HG03095 (cell line): ENCODE measurements around the gene RAET1G.
"Not testable (repeated sequence)": the region's sequence is repeated elsewhere in the genome, so short reads cannot be mapped to it uniquely, and the experiment has no call there.

ENCODE experiments used
- ATAC-seq: cut with Tn5 transposase; IDR thresholded peaks from one replicate; pipeline ENCODE4 v1.9.1; 2021; ENCODE audit warnings: moderate library complexity; ENCODE audit not compliant: unreplicated experiment

The RAET1G gene

GRCh38 chr6:149897855-149898744 is 24.8 kb downstream of the RAET1G start, which contains the start of gene RAET1E:
TSS of gene RAET1E (minus strand) at chr6:149898113. CDS start at chr6:149890901, 7,212 bp downstream.
- no peak for ATAC-seq

- no peak for ATAC-seq
Measured at GRCh38 chr6:149897015-149897697, 25.8 kb downstream of the RAET1G start.

- no peak for ATAC-seq
Measured at GRCh38 chr6:149896491-149896890, 26.4 kb downstream of the RAET1G start.

GRCh38 chr6:149895833-149896271 is 27.1 kb downstream of the RAET1G start:
- no peak for ATAC-seq

- ATAC-seq, result no peak
Measured at GRCh38 chr6:149895048-149895590, 27.8 kb downstream of the RAET1G start.

- ATAC-seq, result not testable (repeated sequence)
Measured at GRCh38 chr6:149891864-149892263, 31.1 kb downstream of the RAET1G start.

- no peak for ATAC-seq
Measured at GRCh38 chr6:149891259-149891658, 31.7 kb downstream of the RAET1G start.

- no peak for ATAC-seq
Measured at GRCh38 chr6:149890629-149891045, 32.3 kb downstream of the RAET1G start.

- no peak for ATAC-seq
Measured at GRCh38 chr6:149889326-149889725, 33.6 kb downstream of the RAET1G start.

- ATAC-seq, result no peak
Measured at GRCh38 chr6:149888659-149889058, 34.3 kb downstream of the RAET1G start.

- no peak for ATAC-seq
Measured at GRCh38 chr6:149888093-149888492, 34.8 kb downstream of the RAET1G start.

- no peak for ATAC-seq
Measured at GRCh38 chr6:149887343-149887742, 35.6 kb downstream of the RAET1G start.

GRCh38 chr6:149885888-149886287 is 37.0 kb downstream of the RAET1G start:
- ATAC-seq, result no peak

GRCh38 chr6:149884617-149885016 is 38.3 kb downstream of the RAET1G start:
- no peak for ATAC-seq

GRCh38 chr6:149884215-149884614 is 38.7 kb downstream of the RAET1G start:
- no peak for ATAC-seq

GRCh38 chr6:149881860-149882259 is 41.1 kb downstream of the RAET1G start:
- ATAC-seq, result no peak

GRCh38 chr6:149881066-149881766 is 41.7 kb downstream of the RAET1G start:
- ATAC-seq, result no peak

GRCh38 chr6:149877659-149878058 is 45.3 kb downstream of the RAET1G start:
- no peak for ATAC-seq

GRCh38 chr6:149876241-149876933 is 46.5 kb downstream of the RAET1G start:
- ATAC-seq, result no peak

- ATAC-seq, result no peak
Measured at GRCh38 chr6:149872233-149872632, 50.7 kb downstream of the RAET1G start.
